HepG2 (cell line): Measurements from ENCODE around the gene MYOCOS. TPM values are rescaled to one million over a fixed set of nuclear protein-coding genes. Genes with fewer than 3 reads are reported as not detected.

ENCODE experiments used
- ATAC-seq: fragments of 200-7000 bp; cut with Tn5 transposase; 3 replicates; pipeline ENCODE4 v1.9.1; 2020; ENCODE audit warnings: mild to moderate bottlenecking, moderate library complexity
- BruUV-seq: library from RNA; stranded (reverse); fragments of 400-500 nt; replicated peaks from 2 replicates; lab custom pipeline; 2021; lab: Mats Ljungman, UMichigan
- CTCF ChIA-PET: fragments of 300-600 bp; formaldehyde crosslinking; extraction: SDS; loops from one replicate; lab custom pipeline; 2021; ENCODE audit warnings: low total read pairs, inconsistent platforms, low intra/inter-chr PET ratio; lab: Yijun Ruan, JAX
- POLR2A ChIA-PET: fragments of 350-600 bp; sonication (Branson Sonifier 250); formaldehyde crosslinking; loops from one replicate; lab custom pipeline; 2020; ENCODE audit warnings: antibody characterized with exemption, inconsistent platforms; lab: Yijun Ruan, JAX
- DNase-seq: peaks from one replicate; pipeline ENCODE4 v3.0.0-alpha.2; 2015; ENCODE audit warnings: low spot score
- FAIRE-seq: peaks from 3 replicates; lab custom pipeline; 2011; peaks lifted over from hg19 to GRCh38; lab: Jason Lieb, UNC
- H2AFZ ChIP-seq: one replicate; pipeline ENCODE4 v1.6.1; 2011; ENCODE audit warnings: low read length, inconsistent platforms
- H3K27ac ChIP-seq: fragments of 300-600 bp; 3 replicates; pipeline ENCODE4 v1.8.0; 2011; ENCODE audit warnings: mixed run types, mild to moderate bottlenecking, mixed read lengths, low read length, inconsistent platforms; ENCODE audit not compliant: insufficient read depth; ENCODE audit errors: extremely low read length
- H3K27me3 ChIP-seq, 2 experiments: fragments of 200-600 bp in 1 of 2; 2 replicates in 1 of 2; 3 replicates in 1 of 2; pipeline versions ENCODE4 v1.6.0 to v1.8.0; 2011; ENCODE audit warnings: low read length in 2 of 2, mild to moderate bottlenecking in 2 of 2, moderate library complexity in 2 of 2, inconsistent platforms in 1 of 2; ENCODE audit not compliant: insufficient read depth in 2 of 2, control insufficient read depth in 1 of 2
- H3K36me3 ChIP-seq, 2 experiments: fragments of 200-600 bp in 1 of 2; replicated peaks in 1 of 2; 2 replicates in 1 of 2; 3 replicates in 1 of 2; pipeline versions ENCODE4 v1.5.1 to v1.8.0; 2011; ENCODE audit warnings: low read length in 2 of 2, inconsistent platforms in 1 of 2; ENCODE audit not compliant: insufficient read depth in 2 of 2, control insufficient read depth in 1 of 2
- H3K4me1 ChIP-seq: 2 replicates; pipeline ENCODE4 v1.5.1; 2012; ENCODE audit warnings: low read length, inconsistent platforms; ENCODE audit not compliant: insufficient read depth
- H3K4me2 ChIP-seq: 2 replicates; pipeline ENCODE4 v1.6.0; 2011; ENCODE audit warnings: low read depth, low read length, inconsistent platforms
- H3K4me3 ChIP-seq, 3 experiments: fragments of 200-600 bp in 1 of 3; sonication (generic), shearing (Covaris generic) in 1 of 3; replicated peaks in 1 of 3; 2 replicates each; pipeline ENCODE4 v1.5.1; 2011 to 2016; ENCODE audit warnings: low read length in 3 of 3, inconsistent platforms in 2 of 3, low read depth in 2 of 3, mild to moderate bottlenecking in 2 of 3, control low read depth in 1 of 3, mixed read lengths in 1 of 3; ENCODE audit not compliant: insufficient read depth in 1 of 3
- H3K79me2 ChIP-seq: one replicate; pipeline ENCODE4 v1.6.1; 2011; ENCODE audit warnings: low read length, inconsistent platforms; ENCODE audit not compliant: insufficient read depth
- H3K9ac ChIP-seq: 2 replicates; pipeline ENCODE4 v1.6.0; 2011; ENCODE audit warnings: mild to moderate bottlenecking, low read depth, low read length, inconsistent platforms; ENCODE audit not compliant: insufficient read depth
- H3K9me3 ChIP-seq: 2 replicates; pipeline ENCODE4 v1.5.1; 2012; ENCODE audit warnings: mild to moderate bottlenecking, low read length
- H4K20me1 ChIP-seq: 2 replicates; pipeline ENCODE4 v1.6.0; 2011; ENCODE audit warnings: inconsistent platforms, mild to moderate bottlenecking, low read length, moderate library complexity; ENCODE audit not compliant: insufficient read depth
- BORCS8-MEF2B ChIP-seq: sonication (generic); formaldehyde crosslinking; IDR thresholded peaks from 2 replicates; pipeline ENCODE4 v1.8.0; 2022; ENCODE audit warnings: mild to moderate bottlenecking, missing genetic modification reagents
- CBX1 ChIP-seq: IDR thresholded peaks from one replicate; pipeline ENCODE4 v1.6.1; 2016; ENCODE audit warnings: antibody characterized with exemption, low read depth
- FOXJ3 ChIP-seq: sonication (generic); formaldehyde crosslinking; IDR thresholded peaks from 2 replicates; pipeline ENCODE4 v1.4.0; 2020; ENCODE audit warnings: missing genetic modification reagents, mild to moderate bottlenecking, borderline replicate concordance
- MXD4 ChIP-seq: IDR thresholded peaks from 2 replicates; pipeline ENCODE4 v1.6.1; 2016; ENCODE audit warnings: mild to moderate bottlenecking, missing biosample characterization, missing genetic modification reagents
- NPAS2 ChIP-seq: sonication (generic); formaldehyde crosslinking; IDR thresholded peaks from 2 replicates; pipeline ENCODE4 v1.8.0; 2022; ENCODE audit warnings: mild to moderate bottlenecking, missing genetic modification reagents, borderline replicate concordance
- SKI ChIP-seq: fragments of 450-650 bp; IDR thresholded peaks from one replicate; pipeline ENCODE4 v1.6.1; 2018; ENCODE audit warnings: mild to moderate bottlenecking; ENCODE audit not compliant: partially characterized antibody
- STAT5B ChIP-seq: sonication (generic); formaldehyde crosslinking; IDR thresholded peaks from 2 replicates; pipeline ENCODE4 v1.4.0; 2020; ENCODE audit warnings: missing genetic modification reagents
- SUZ12 ChIP-seq: fragments of 150-350 bp; IDR thresholded peaks from 2 replicates; pipeline ENCODE4 v1.6.1; 2014; ENCODE audit warnings: low read depth, low read length
- TOPORS ChIP-seq: sonication (generic); formaldehyde crosslinking; IDR thresholded peaks from 2 replicates; pipeline ENCODE4 v1.8.0; 2023; ENCODE audit warnings: mild to moderate bottlenecking, missing genetic modification reagents
- ZIK1 ChIP-seq: sonication (generic); formaldehyde crosslinking; IDR thresholded peaks from 2 replicates; pipeline ENCODE4 v1.5.0; 2020; ENCODE audit warnings: mild to moderate bottlenecking, low read depth, missing genetic modification reagents, borderline replicate concordance
- ZMYM2 ChIP-seq: sonication (generic); formaldehyde crosslinking; IDR thresholded peaks from 2 replicates; pipeline ENCODE4 v1.8.0; 2022; ENCODE audit warnings: mild to moderate bottlenecking, missing genetic modification reagents
- ZNF256 ChIP-seq: sonication (generic); formaldehyde crosslinking; conservative IDR thresholded peaks from 2 replicates; pipeline ENCODE4 v1.4.0; 2020; ENCODE audit warnings: missing genetic modification reagents
- ZNF274 ChIP-seq: sonication (generic); formaldehyde crosslinking; IDR thresholded peaks from 2 replicates; pipeline ENCODE4 v1.5.1; 2020; ENCODE audit warnings: mild to moderate bottlenecking, missing genetic modification reagents
- ZNF431 ChIP-seq: sonication (generic); formaldehyde crosslinking; IDR thresholded peaks from 2 replicates; pipeline ENCODE4 v1.9.0; 2022; ENCODE audit warnings: missing genetic modification reagents, low read depth, mild to moderate bottlenecking, borderline replicate concordance
- ZNF510 ChIP-seq: sonication (generic); formaldehyde crosslinking; IDR thresholded peaks from 2 replicates; pipeline ENCODE4 v1.4.0; 2020; ENCODE audit warnings: low read depth, mild to moderate bottlenecking, missing genetic modification reagents
- ZSCAN5A ChIP-seq: sonication (generic); formaldehyde crosslinking; IDR thresholded peaks from 2 replicates; pipeline ENCODE4 v1.8.0; 2022; ENCODE audit warnings: mild to moderate bottlenecking, missing genetic modification reagents, borderline replicate concordance
- WGBS: methylation state at CpG from one replicate; pipeline ENCODE4 v1.1.6; 2017; ENCODE audit warnings: low lambda C conversion rate; 5-methylcytosine and 5-hydroxymethylcytosine counted together
- in situ Hi-C: cut with HindIII; loops from 2 replicates; pipeline ENCODE4 v1.10.0; 2017; ENCODE audit warnings: low pct_unique_long_range_greater_than_20kb; ENCODE audit not compliant: extremely low pct_ligation_motif_present
- intact Hi-C: fragments of 100-400 bp; cut with micrococcal nuclease; formaldehyde crosslinking; loops from one replicate; pipeline ENCODE4 v1.10.0; 2022; ENCODE audit not compliant: unreplicated experiment
- polyA plus RNA-seq, 8 experiments: library from polyadenylated mRNA; depleted of rRNA in 3 of 8; stranded (reverse) in 7 of 8; unstranded in 1 of 8; fragments of >200 nt; fragmentation: Illumina TruSeq in 4 of 8; extraction: Trizol in 4 of 8; gene quantifications; 2 replicates each; pipeline versions ENCODE4 v1.2.1 to v1.2.3, GENCODE V29; 2011 to 2016; ENCODE audit warnings: low read depth in 4 of 8, missing spikeins in 1 of 8, mixed read lengths in 1 of 8; ENCODE audit not compliant: insufficient read depth in 1 of 8
- total RNA-seq, 5 experiments: library from RNA; depleted of rRNA; stranded (reverse); fragments of >200 nt; fragmentation: Illumina TruSeq; extraction: Trizol; gene quantifications; 2 replicates each; pipeline ENCODE4 v1.2.3, GENCODE V29; 2016; ENCODE audit warnings: low read depth in 1 of 5

MYOCOS gene
- total and polyA plus RNA-seq, 2 of the 13 experiments (the other 11 are each of a cell fraction or from before 2014, with no cell fraction given), result not detected

GRCh38 chr1:171582589-171582988 lies 39.5 kb upstream of the MYOCOS start:
- H2AFZ ChIP-seq, result no peak overlapping the region
- TF ChIP-seq ZMYM2 (no peak), SKI (no peak), ZNF431 (CRISPR knock-in tag) (no peak), ZSCAN5A (no peak), STAT5B (no peak), ZNF510 (no peak), NPAS2 (CRISPR knock-in tag) (no peak), CBX1 (no peak), BORCS8-MEF2B (CRISPR knock-in tag) (no peak), MXD4 (CRISPR knock-in tag) (no peak), TOPORS (CRISPR knock-in tag) (no peak), ZNF274 (no peak), ZNF256 (CRISPR knock-in tag) (no peak), SUZ12 (no peak), ZIK1 (CRISPR knock-in tag) (no peak), FOXJ3 (CRISPR knock-in tag) (no peak)
- no peak overlapping the region for H3K27ac ChIP-seq
- H4K20me1 ChIP-seq, result no peaks in the 10 kb centered on the region
- CTCF ChIA-PET, result no interaction called here
- POLR2A ChIA-PET, result no interaction called here
- FAIRE-seq, result no peak
- no peak overlapping the region for H3K4me2 ChIP-seq
- H3K27me3 ChIP-seq, result no peaks in the 10 kb centered on the region; a peak in 1 of 5 replicates
- H3K79me2 ChIP-seq, result no peaks in the 10 kb centered on the region
- WGBS, result 100% methylated on average over 2 of the region's 2 CpGs
- no peak for DNase-seq
- BruUV-seq, result no TSS peak
- H3K9ac ChIP-seq, result no peak overlapping the region
- no peak overlapping the region for H3K4me3 ChIP-seq
- intact Hi-C loops, result no loop called here
- no peaks in the 10 kb centered on the region for H3K4me1 ChIP-seq
- peaks cover 23 to 80% of the 10 kb centered on the region in 2 experiments for H3K36me3 ChIP-seq
- in situ Hi-C loops, result no loop called here
- ATAC-seq, result no peak; the same call in 2 of the 3 replicates
- no peaks in the 10 kb centered on the region for H3K9me3 ChIP-seq
